SU-DHL-6 (cell line): ENCODE data around the gene PLEKHF1.

Source experiments
- H2AFZ ChIP-seq: fragments of 200-600 bp; sonication (generic); 2 replicates; pipeline ENCODE4 v1.6.1; 2014; ENCODE audit warnings: low read depth, mild to moderate bottlenecking, moderate library complexity, mixed read lengths, antibody characterized with exemption, low read length; ENCODE audit not compliant: severe bottlenecking
- H3F3A ChIP-seq: fragments of 200-600 bp; shearing (Covaris generic); 2 replicates; pipeline ENCODE4 v1.6.0; 2016; ENCODE audit warnings: antibody characterized with exemption, mild to moderate bottlenecking; ENCODE audit not compliant: insufficient read depth
- H3K27ac ChIP-seq: fragments of 200-600 bp; sonication (generic); 2 replicates; pipeline ENCODE4 v1.5.1; 2016; ENCODE audit warnings: low read depth, mild to moderate bottlenecking, low read length, moderate library complexity, mixed read lengths
- H3K27me3 ChIP-seq: fragments of 200-600 bp; sonication (generic), shearing (Covaris generic); 2 replicates; pipeline ENCODE4 v1.6.0; 2014; ENCODE audit warnings: mild to moderate bottlenecking, low read length
- H3K36me3 ChIP-seq: fragments of 200-600 bp; sonication (generic); 2 replicates; pipeline ENCODE4 v1.6.1; 2014; ENCODE audit warnings: mild to moderate bottlenecking, low read length, mixed read lengths
- H3K4me2 ChIP-seq: fragments of 300-600, 200-600 bp; shearing (Covaris generic), sonication (generic); 2 replicates; pipeline ENCODE4 v1.6.0; 2014; ENCODE audit warnings: low read length, low read depth, mild to moderate bottlenecking; ENCODE audit not compliant: poor library complexity, severe bottlenecking
- H3K4me3 ChIP-seq: fragments of 200-600 bp; sonication (generic); 2 replicates; pipeline ENCODE4 v1.5.1; 2014; ENCODE audit warnings: antibody characterized with exemption, low read length, mild to moderate bottlenecking, mixed read lengths; ENCODE audit not compliant: insufficient read depth, poor library complexity, severe bottlenecking
- H3K79me2 ChIP-seq: fragments of 200-600 bp; sonication (generic); 2 replicates; pipeline ENCODE4 v1.6.1; 2014; ENCODE audit warnings: mild to moderate bottlenecking, low read length, moderate library complexity; ENCODE audit not compliant: insufficient read depth
- H3K9ac ChIP-seq: fragments of 200-600 bp; sonication (generic); 2 replicates; pipeline ENCODE4 v1.7.0; 2014; ENCODE audit warnings: mild to moderate bottlenecking, low read length
- H3K9me2 ChIP-seq: fragments of 200-600 bp; sonication (generic); replicated peaks from 2 replicates; pipeline ENCODE4 v1.6.1; 2014; ENCODE audit warnings: low read length; ENCODE audit not compliant: insufficient read depth
- H3K9me3 ChIP-seq: fragments of 200-600 bp; sonication (generic); 2 replicates; pipeline ENCODE4 v1.6.1; 2014; ENCODE audit warnings: low read length, mixed read lengths; ENCODE audit not compliant: insufficient read depth
- H4K20me1 ChIP-seq: fragments of 200-600 bp; sonication (generic); 2 replicates; pipeline ENCODE4 v1.6.1; 2014; ENCODE audit warnings: low read depth, mild to moderate bottlenecking, antibody characterized with exemption, low read length, moderate library complexity, mixed read lengths
- CTCF ChIP-seq: fragments of 200-600 bp; sonication (generic); IDR thresholded peaks from one replicate; pipeline ENCODE4 v1.5.1; 2017; ENCODE audit warnings: antibody characterized with exemption, mild to moderate bottlenecking, low read length, moderate library complexity; ENCODE audit not compliant: insufficient read depth, poor library complexity, severe bottlenecking
- EZH2phosphoT487 ChIP-seq: fragments of 200-600 bp; sonication (generic), shearing (Covaris generic); conservative IDR thresholded peaks from 2 replicates; pipeline ENCODE4 v1.6.1; 2018; ENCODE audit warnings: mild to moderate bottlenecking, antibody characterized with exemption, low read length, moderate library complexity, mixed read lengths

The PLEKHF1 gene

GRCh38 chr19:29672319-29672932 is 7.2 kb downstream of the PLEKHF1 start:
- H3K27ac ChIP-seq = peak overlapping the region; percentile 71
- H3K36me3 ChIP-seq = no peaks in the 10 kb centered on the region
- H3K4me3 ChIP-seq = no peak overlapping the region
- TF ChIP-seq CTCF (no peak), EZH2phosphoT487 (no peak)
- H3K4me2 ChIP-seq = peak overlapping the region; percentile 26
- H3K79me2 ChIP-seq = no peaks in the 10 kb centered on the region
- no peaks in the 10 kb centered on the region for H3K9me3 ChIP-seq
- peak overlapping the region; percentile 17; the same call in 1 of the 2 replicates for H3K9ac ChIP-seq
- H4K20me1 ChIP-seq = no peaks in the 10 kb centered on the region
- peaks cover 7% of the 10 kb centered on the region for H3F3A ChIP-seq
- H2AFZ ChIP-seq = peak overlapping the region; percentile 71
- H3K27me3 ChIP-seq = no peaks in the 10 kb centered on the region
- no peaks in the 10 kb centered on the region for H3K9me2 ChIP-seq

- Histone ChIP-seq H3K27ac (peak overlapping the region; percentile 71), H3K9me3 (no peaks in the 10 kb centered on the region), H3K36me3 (no peaks in the 10 kb centered on the region), H3K79me2 (no peaks in the 10 kb centered on the region), H3K4me2 (peak overlapping the region; percentile 26), H3K27me3 (no peaks in the 10 kb centered on the region), H2AFZ (peak overlapping the region; percentile 49), H3K9ac (peak overlapping the region; percentile 17), H3K4me3 (no peak overlapping the region), H3F3A (peaks cover 7% of the 10 kb centered on the region), H3K9me2 (no peaks in the 10 kb centered on the region), H4K20me1 (no peaks in the 10 kb centered on the region)
- TF ChIP-seq EZH2phosphoT487 (no peak), CTCF (no peak)
These were observed 7.7 kb downstream of the PLEKHF1 start for GRCh38 chr19:29672933-29673336.

- H3K36me3 ChIP-seq = no peaks in the 10 kb centered on the region
- TF ChIP-seq CTCF = no peak
- H3K27ac ChIP-seq = peak overlapping the region; percentile 71
- H3K4me2 ChIP-seq = peak overlapping the region; percentile 26
- H3K79me2 ChIP-seq = no peaks in the 10 kb centered on the region
- H3K4me3 ChIP-seq = no peak overlapping the region
- no peaks in the 10 kb centered on the region for H3K9me2 ChIP-seq
- peak overlapping the region; percentile 49 for H2AFZ ChIP-seq
- peak overlapping the region; percentile 17 for H3K9ac ChIP-seq
- H3K27me3 ChIP-seq = no peaks in the 10 kb centered on the region
- H3F3A ChIP-seq = peaks cover 7% of the 10 kb centered on the region
- H3K9me3 ChIP-seq = no peaks in the 10 kb centered on the region
- no peaks in the 10 kb centered on the region for H4K20me1 ChIP-seq
These were observed 8.4 kb downstream of the PLEKHF1 start for GRCh38 chr19:29673451-29674371.
